ENCODE measurements around the gene ABCC3. TPM values are rescaled to one million over a fixed set of nuclear protein-coding genes. Genes with fewer than 3 reads are reported as not detected.

ABCC3 gene, protein sequence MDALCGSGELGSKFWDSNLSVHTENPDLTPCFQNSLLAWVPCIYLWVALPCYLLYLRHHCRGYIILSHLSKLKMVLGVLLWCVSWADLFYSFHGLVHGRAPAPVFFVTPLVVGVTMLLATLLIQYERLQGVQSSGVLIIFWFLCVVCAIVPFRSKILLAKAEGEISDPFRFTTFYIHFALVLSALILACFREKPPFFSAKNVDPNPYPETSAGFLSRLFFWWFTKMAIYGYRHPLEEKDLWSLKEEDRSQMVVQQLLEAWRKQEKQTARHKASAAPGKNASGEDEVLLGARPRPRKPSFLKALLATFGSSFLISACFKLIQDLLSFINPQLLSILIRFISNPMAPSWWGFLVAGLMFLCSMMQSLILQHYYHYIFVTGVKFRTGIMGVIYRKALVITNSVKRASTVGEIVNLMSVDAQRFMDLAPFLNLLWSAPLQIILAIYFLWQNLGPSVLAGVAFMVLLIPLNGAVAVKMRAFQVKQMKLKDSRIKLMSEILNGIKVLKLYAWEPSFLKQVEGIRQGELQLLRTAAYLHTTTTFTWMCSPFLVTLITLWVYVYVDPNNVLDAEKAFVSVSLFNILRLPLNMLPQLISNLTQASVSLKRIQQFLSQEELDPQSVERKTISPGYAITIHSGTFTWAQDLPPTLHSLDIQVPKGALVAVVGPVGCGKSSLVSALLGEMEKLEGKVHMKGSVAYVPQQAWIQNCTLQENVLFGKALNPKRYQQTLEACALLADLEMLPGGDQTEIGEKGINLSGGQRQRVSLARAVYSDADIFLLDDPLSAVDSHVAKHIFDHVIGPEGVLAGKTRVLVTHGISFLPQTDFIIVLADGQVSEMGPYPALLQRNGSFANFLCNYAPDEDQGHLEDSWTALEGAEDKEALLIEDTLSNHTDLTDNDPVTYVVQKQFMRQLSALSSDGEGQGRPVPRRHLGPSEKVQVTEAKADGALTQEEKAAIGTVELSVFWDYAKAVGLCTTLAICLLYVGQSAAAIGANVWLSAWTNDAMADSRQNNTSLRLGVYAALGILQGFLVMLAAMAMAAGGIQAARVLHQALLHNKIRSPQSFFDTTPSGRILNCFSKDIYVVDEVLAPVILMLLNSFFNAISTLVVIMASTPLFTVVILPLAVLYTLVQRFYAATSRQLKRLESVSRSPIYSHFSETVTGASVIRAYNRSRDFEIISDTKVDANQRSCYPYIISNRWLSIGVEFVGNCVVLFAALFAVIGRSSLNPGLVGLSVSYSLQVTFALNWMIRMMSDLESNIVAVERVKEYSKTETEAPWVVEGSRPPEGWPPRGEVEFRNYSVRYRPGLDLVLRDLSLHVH (N-terminal part only)
- total RNA-seq: 100 to 1,000 TPM in 1 of 6 donors, 10 to 100 TPM in 5; 34.2 to 268 (median 57.7) TPM

GRCh38 chr17:50634224-50634914 lies at the start of gene ABCC3:
Gene ABCC3 (plus strand): TSS chr17:50634881. CDS start chr17:50634937, 56 bp downstream.
- H3K9me3 ChIP-seq: no peaks in the 10 kb centered on the region
- peaks cover 0 to 12% (median 8%) of the 10 kb centered on the region in 4 donors for H3K27me3 ChIP-seq
- H3K4me3 ChIP-seq: peak within 1 kb of the TSS; percentile 39 to 74 (median 53)
- no peaks in the 10 kb centered on the region for H3K36me3 ChIP-seq
- peaks cover 25 to 53% (median 46%) of the 10 kb centered on the region in 4 donors for H3K4me1 ChIP-seq
- H3K27ac ChIP-seq: peak within 1 kb of the TSS; percentile 50 to 75 (median 67)
- DNase-seq (peak; percentile 61 to 94), ATAC-seq (ENCODE audit: low FRiP score in 2 of 2) (peak in 1 of 2 donors; percentile 75)
- TF ChIP-seq POLR2AphosphoS5 (IDR thresholded peaks at IDR 0.05) (no peak), POLR2A (IDR thresholded peaks at IDR 0.05) (peak in 1 of 4 donors; percentile 63), EP300 (IDR thresholded peaks at IDR 0.05) (no peak)
- TF ChIP-seq, protein P1, sequence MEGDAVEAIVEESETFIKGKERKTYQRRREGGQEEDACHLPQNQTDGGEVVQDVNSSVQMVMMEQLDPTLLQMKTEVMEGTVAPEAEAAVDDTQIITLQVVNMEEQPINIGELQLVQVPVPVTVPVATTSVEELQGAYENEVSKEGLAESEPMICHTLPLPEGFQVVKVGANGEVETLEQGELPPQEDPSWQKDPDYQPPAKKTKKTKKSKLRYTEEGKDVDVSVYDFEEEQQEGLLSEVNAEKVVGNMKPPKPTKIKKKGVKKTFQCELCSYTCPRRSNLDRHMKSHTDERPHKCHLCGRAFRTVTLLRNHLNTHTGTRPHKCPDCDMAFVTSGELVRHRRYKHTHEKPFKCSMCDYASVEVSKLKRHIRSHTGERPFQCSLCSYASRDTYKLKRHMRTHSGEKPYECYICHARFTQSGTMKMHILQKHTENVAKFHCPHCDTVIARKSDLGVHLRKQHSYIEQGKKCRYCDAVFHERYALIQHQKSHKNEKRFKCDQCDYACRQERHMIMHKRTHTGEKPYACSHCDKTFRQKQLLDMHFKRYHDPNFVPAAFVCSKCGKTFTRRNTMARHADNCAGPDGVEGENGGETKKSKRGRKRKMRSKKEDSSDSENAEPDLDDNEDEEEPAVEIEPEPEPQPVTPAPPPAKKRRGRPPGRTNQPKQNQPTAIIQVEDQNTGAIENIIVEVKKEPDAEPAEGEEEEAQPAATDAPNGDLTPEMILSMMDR (IDR thresholded peaks at IDR 0.05): no peak
- WGBS, 2 donors: 33 to 38% methylated on average over 17 to 20 of the region's 48 CpGs

- Histone ChIP-seq H3K27ac (no peak overlapping the region), H3K9me3 (no peaks in the 10 kb centered on the region), H3K36me3 (no peaks in the 10 kb centered on the region), H3K4me3 (no peak overlapping the region), H3K27me3 (no peaks in the 10 kb centered on the region), H3K4me1 (peaks cover 14 to 20% (median 17%) of the 10 kb centered on the region in 4 donors)
- ATAC-seq (ENCODE audit: low FRiP score in 2 of 2) (no peak), DNase-seq (no peak)
- no peak for TF ChIP-seq POLR2AphosphoS5 (IDR thresholded peaks at IDR 0.05)
- TF ChIP-seq EP300 (IDR thresholded peaks at IDR 0.05): no peak
- TF ChIP-seq, protein P1 (IDR thresholded peaks at IDR 0.05): no peak
- TF ChIP-seq POLR2A (IDR thresholded peaks at IDR 0.05): no peak
- 87 to 91% methylated on average over 3 to 4 of the region's 4 CpGs for WGBS, 2 donors
Observed at GRCh38 chr17:50585346-50585745, 49.3 kb upstream of the ABCC3 start.

- TF ChIP-seq POLR2A (IDR thresholded peaks at IDR 0.05) (no peak), EP300 (IDR thresholded peaks at IDR 0.05) (no peak), POLR2AphosphoS5 (IDR thresholded peaks at IDR 0.05) (no peak)
- TF ChIP-seq, protein P1 (IDR thresholded peaks at IDR 0.05): no peak
- Histone ChIP-seq H3K27me3 (no peaks in the 10 kb centered on the region), H3K27ac (no peak overlapping the region), H3K4me3 (no peak overlapping the region), H3K4me1 (peaks cover 15 to 20% (median 17%) of the 10 kb centered on the region in 4 donors), H3K9me3 (no peaks in the 10 kb centered on the region), H3K36me3 (no peaks in the 10 kb centered on the region)
- DNase-seq: peak in 1 of 2 donors; percentile 58
- 83 to 93% methylated on average over 4 to 8 of the region's 8 CpGs for WGBS, 2 donors
- ATAC-seq (ENCODE audit: low FRiP score in 2 of 2): no peak
Observed at GRCh38 chr17:50585891-50586290, 48.8 kb upstream of the ABCC3 start.

Measured in upper lobe of left lung (tissue), 6 donors.